Measurements from ENCODE around the gene OSTN. TPM values are rescaled to one million over a fixed set of nuclear protein-coding genes. Genes with fewer than 3 reads are reported as not detected.

Gene OSTN
- polyA plus RNA-seq, 1 experiment = not detected

DNA sequence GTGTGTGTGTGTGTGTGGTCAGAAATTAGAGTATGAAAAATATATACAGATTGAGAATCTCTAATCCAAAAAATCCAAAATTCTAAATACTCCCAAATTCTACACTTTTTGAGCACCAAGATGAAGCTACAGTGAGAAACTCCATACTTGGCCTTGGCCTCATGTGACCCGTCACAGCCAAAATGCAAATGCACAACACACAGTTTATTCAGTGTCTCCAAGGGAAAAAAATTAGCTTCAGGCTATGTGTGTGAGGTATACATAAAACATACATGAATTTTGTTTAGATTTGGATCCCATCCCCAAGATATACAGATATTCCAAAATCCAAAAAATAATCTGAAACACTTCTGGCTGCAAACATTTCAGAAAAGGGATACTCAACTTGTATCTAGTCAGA lies 33.2 kb upstream of the OSTN start:
- ChIA-PET CTCF (no interaction called here), POLR2A (no interaction called here)
- Histone ChIP-seq H3K4me3 (ENCODE audit: low read depth, low read length) (no peak overlapping the region), H3K27ac (ENCODE audit: low read depth, low read length) (no peak overlapping the region), H3K9me3 (ENCODE audit: control insufficient read depth, insufficient read depth, low read length) (no peaks in the 10 kb centered on the region), H3K27me3 (ENCODE audit: control insufficient read depth, insufficient read depth, low read length) (no peaks in the 10 kb centered on the region)
- DNase-seq (ENCODE audit: low read depth, low spot score) = no peak
- TF ChIP-seq, protein P1, sequence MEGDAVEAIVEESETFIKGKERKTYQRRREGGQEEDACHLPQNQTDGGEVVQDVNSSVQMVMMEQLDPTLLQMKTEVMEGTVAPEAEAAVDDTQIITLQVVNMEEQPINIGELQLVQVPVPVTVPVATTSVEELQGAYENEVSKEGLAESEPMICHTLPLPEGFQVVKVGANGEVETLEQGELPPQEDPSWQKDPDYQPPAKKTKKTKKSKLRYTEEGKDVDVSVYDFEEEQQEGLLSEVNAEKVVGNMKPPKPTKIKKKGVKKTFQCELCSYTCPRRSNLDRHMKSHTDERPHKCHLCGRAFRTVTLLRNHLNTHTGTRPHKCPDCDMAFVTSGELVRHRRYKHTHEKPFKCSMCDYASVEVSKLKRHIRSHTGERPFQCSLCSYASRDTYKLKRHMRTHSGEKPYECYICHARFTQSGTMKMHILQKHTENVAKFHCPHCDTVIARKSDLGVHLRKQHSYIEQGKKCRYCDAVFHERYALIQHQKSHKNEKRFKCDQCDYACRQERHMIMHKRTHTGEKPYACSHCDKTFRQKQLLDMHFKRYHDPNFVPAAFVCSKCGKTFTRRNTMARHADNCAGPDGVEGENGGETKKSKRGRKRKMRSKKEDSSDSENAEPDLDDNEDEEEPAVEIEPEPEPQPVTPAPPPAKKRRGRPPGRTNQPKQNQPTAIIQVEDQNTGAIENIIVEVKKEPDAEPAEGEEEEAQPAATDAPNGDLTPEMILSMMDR (IDR thresholded peaks at IDR 0.05; ENCODE audit: low read depth, low read length) = no peak

- ChIA-PET CTCF (no interaction called here), POLR2A (no interaction called here)
- Histone ChIP-seq H3K27ac (ENCODE audit: low read depth, low read length) (no peak overlapping the region), H3K9me3 (ENCODE audit: control insufficient read depth, insufficient read depth, low read length) (no peaks in the 10 kb centered on the region), H3K4me3 (ENCODE audit: low read depth, low read length) (no peak overlapping the region), H3K27me3 (ENCODE audit: control insufficient read depth, insufficient read depth, low read length) (no peaks in the 10 kb centered on the region)
- TF ChIP-seq, protein P1 (IDR thresholded peaks at IDR 0.05; ENCODE audit: low read depth, low read length) = no peak
- no peak for DNase-seq (ENCODE audit: low read depth, low spot score)
Measured at GRCh38 chr3:191166368-191166767, 32.7 kb upstream of the OSTN start.

GRCh38 chr3:191169566-191169965 lies 29.5 kb upstream of the OSTN start:
- TF ChIP-seq, protein P1 (IDR thresholded peaks at IDR 0.05; ENCODE audit: low read depth, low read length) = no peak
- Histone ChIP-seq H3K27ac (ENCODE audit: low read depth, low read length) (no peak overlapping the region), H3K9me3 (ENCODE audit: control insufficient read depth, insufficient read depth, low read length) (no peaks in the 10 kb centered on the region), H3K27me3 (ENCODE audit: control insufficient read depth, insufficient read depth, low read length) (no peaks in the 10 kb centered on the region), H3K4me3 (ENCODE audit: low read depth, low read length) (no peak overlapping the region)
- ChIA-PET CTCF (no interaction called here), POLR2A (no interaction called here)
- DNase-seq (ENCODE audit: low read depth, low spot score) = no peak

DNA sequence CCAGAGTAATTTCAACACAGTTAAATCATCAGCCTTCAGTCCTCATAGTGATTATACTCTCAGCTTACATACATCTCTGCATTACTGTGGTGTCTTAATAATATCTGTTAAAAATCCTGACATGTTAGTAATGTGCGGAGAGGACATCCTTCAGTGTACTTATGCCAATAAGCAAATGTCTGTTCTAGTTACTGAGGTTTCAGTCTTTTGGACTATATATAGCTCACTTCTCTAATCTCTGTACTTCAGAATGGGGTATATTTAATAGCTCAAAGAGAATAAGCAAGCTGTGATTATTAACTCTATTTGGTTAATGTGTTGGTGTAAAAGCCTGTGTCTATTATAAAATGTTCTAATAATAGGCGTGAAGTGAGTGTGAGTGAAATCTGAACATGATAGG lies 28.9 kb upstream of the OSTN start:
- DNase-seq (ENCODE audit: low read depth, low spot score) = no peak
- Histone ChIP-seq H3K27ac (ENCODE audit: low read depth, low read length) (no peak overlapping the region), H3K9me3 (ENCODE audit: control insufficient read depth, insufficient read depth, low read length) (no peaks in the 10 kb centered on the region), H3K27me3 (ENCODE audit: control insufficient read depth, insufficient read depth, low read length) (no peaks in the 10 kb centered on the region), H3K4me3 (ENCODE audit: low read depth, low read length) (no peak overlapping the region)
- ChIA-PET CTCF (no interaction called here), POLR2A (no interaction called here)
- TF ChIP-seq, protein P1 (IDR thresholded peaks at IDR 0.05; ENCODE audit: low read depth, low read length) = no peak

DNA sequence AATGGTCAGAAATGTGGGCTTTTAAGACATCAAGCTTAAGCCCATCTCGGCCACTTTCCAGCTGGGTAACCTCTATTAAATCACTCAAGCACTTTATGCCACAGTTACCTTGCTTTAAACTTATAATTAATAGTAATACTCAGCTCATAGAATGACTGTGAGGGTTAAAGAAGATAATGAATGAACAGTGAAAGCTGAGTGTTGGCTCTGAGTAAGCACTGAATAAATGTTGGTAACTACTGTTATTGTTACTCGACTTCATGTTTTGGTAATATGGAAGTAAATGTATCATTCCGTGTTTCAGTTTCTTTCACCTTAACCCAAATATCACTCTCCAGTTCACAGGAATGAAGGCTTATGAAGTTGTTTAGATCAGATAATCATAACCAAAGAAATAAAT lies 23.9 kb upstream of the OSTN start:
- ChIA-PET POLR2A (no interaction called here), CTCF (no interaction called here)
- TF ChIP-seq, protein P1 (IDR thresholded peaks at IDR 0.05; ENCODE audit: low read depth, low read length) = no peak

More for the DNA sequence above, 23.9 kb upstream of the OSTN start:
- Histone ChIP-seq H3K27ac (ENCODE audit: low read depth, low read length) (no peak overlapping the region), H3K4me3 (ENCODE audit: low read depth, low read length) (no peak overlapping the region), H3K9me3 (ENCODE audit: control insufficient read depth, insufficient read depth, low read length) (no peaks in the 10 kb centered on the region), H3K27me3 (ENCODE audit: control insufficient read depth, insufficient read depth, low read length) (no peaks in the 10 kb centered on the region)
- DNase-seq (ENCODE audit: low read depth, low spot score) = no peak

Data from AG04450 (cell line).